Measurements from ENCODE around the gene KANK4. TPM values are rescaled to one million over a fixed set of nuclear protein-coding genes. Genes with fewer than 3 reads are reported as not detected.

The KANK4 gene
- under 1 TPM; 0.19 to 0.37 TPM for total RNA-seq
- long read RNA-seq, donor 1: 0 reads
- long read RNA-seq, donor 2: 0 reads

GRCh38 chr1:62318756-62319544 is at the start of gene KANK4:
KANK4 (minus strand) TSS chr1:62319434; CDS start chr1:62281564, 37,870 bp downstream.
- intact Hi-C loops (cut with DNase I): no loop called here
- DNase-seq (ENCODE audit: low spot score): peak; percentile 74

GRCh38 chr1:62368989-62369388 is 49.8 kb upstream of the KANK4 start:
- intact Hi-C loops (cut with DNase I): no loop called here
- no peak for DNase-seq (ENCODE audit: low spot score)

GRCh38 chr1:62367005-62367557 is 47.8 kb upstream of the KANK4 start:
- DNase-seq (ENCODE audit: low spot score): no peak
- intact Hi-C loops (cut with DNase I): no loop called here

GRCh38 chr1:62364721-62365120 is 45.5 kb upstream of the KANK4 start:
- no peak for DNase-seq (ENCODE audit: low spot score)
- intact Hi-C loops (cut with DNase I): no loop called here

- DNase-seq (ENCODE audit: low spot score): no peak
- intact Hi-C loops (cut with DNase I): no loop called here
These were observed 43.7 kb upstream of the KANK4 start for GRCh38 chr1:62362926-62363325.

GRCh38 chr1:62362061-62362917 is 43.1 kb upstream of the KANK4 start:
- intact Hi-C loops (cut with DNase I): no loop called here
- DNase-seq (ENCODE audit: low spot score): no peak

GRCh38 chr1:62361431-62361830 is 42.2 kb upstream of the KANK4 start:
- intact Hi-C loops (cut with DNase I): no loop called here
- no peak for DNase-seq (ENCODE audit: low spot score)

GRCh38 chr1:62358665-62359373 is 39.6 kb upstream of the KANK4 start:
- no peak for DNase-seq (ENCODE audit: low spot score)
- intact Hi-C loops (cut with DNase I): no loop called here

- intact Hi-C loops (cut with DNase I): no loop called here
- no peak for DNase-seq (ENCODE audit: low spot score)
These were observed 38.7 kb upstream of the KANK4 start for GRCh38 chr1:62357916-62358315.

GRCh38 chr1:62356257-62356835 is 37.1 kb upstream of the KANK4 start:
- DNase-seq (ENCODE audit: low spot score): no peak
- intact Hi-C loops (cut with DNase I): no loop called here

GRCh38 chr1:62355095-62355494 is 35.9 kb upstream of the KANK4 start:
- no peak for DNase-seq (ENCODE audit: low spot score)
- intact Hi-C loops (cut with DNase I): no loop called here

GRCh38 chr1:62353853-62354252 is 34.6 kb upstream of the KANK4 start:
- DNase-seq (ENCODE audit: low spot score): no peak
- intact Hi-C loops (cut with DNase I): no loop called here

- intact Hi-C loops (cut with DNase I): no loop called here
- no peak for DNase-seq (ENCODE audit: low spot score)
These were observed 33.2 kb upstream of the KANK4 start for GRCh38 chr1:62352387-62352786.

- intact Hi-C loops (cut with DNase I): no loop called here
- DNase-seq (ENCODE audit: low spot score): no peak
These were observed 30.4 kb upstream of the KANK4 start for GRCh38 chr1:62349470-62350233.

- no peak for DNase-seq (ENCODE audit: low spot score)
- intact Hi-C loops (cut with DNase I): no loop called here
These were observed 27.7 kb upstream of the KANK4 start for GRCh38 chr1:62346886-62347285.

GRCh38 chr1:62343911-62344310 is 24.7 kb upstream of the KANK4 start:
- intact Hi-C loops (cut with DNase I): no loop called here
- peak; percentile 11 for DNase-seq (ENCODE audit: low spot score)

GRCh38 chr1:62342270-62342669 is 23.0 kb upstream of the KANK4 start:
- DNase-seq (ENCODE audit: low spot score): no peak
- intact Hi-C loops (cut with DNase I): no loop called here

GRCh38 chr1:62341615-62342014 is 22.4 kb upstream of the KANK4 start:
- DNase-seq (ENCODE audit: low spot score): no peak
- intact Hi-C loops (cut with DNase I): no loop called here

- DNase-seq (ENCODE audit: low spot score): no peak
- intact Hi-C loops (cut with DNase I): no loop called here
These were observed 21.9 kb upstream of the KANK4 start for GRCh38 chr1:62341089-62341488.

Data from posterior vena cava (tissue), 2 donors.